Measurements from ENCODE around the gene COX5B.
"Not testable (repeated sequence)": the region's sequence is repeated elsewhere in the genome, so short reads cannot be mapped to it uniquely, and the experiment has no call there.

DNA sequence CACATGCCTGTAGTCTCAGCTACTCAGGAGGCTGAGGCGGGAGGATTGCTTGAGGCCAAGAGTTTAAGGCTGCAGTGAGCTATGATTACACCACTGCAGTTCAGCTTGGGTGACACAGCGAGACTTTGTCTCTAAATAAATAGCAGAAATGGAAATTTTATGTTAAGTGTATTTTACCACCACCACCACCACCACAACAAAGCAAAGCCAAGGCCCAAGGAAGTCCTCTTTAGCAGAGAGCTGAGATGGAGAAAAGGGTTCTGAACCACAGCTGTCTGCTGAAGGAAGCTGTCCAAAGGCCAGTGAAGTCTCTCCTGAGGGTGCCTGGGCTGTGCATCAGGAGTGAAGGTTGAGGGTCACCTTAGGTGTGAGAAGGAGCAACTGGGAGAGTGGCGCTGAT, 41.4 kb downstream of the COX5B start:
- TF ChIP-seq, protein P1, sequence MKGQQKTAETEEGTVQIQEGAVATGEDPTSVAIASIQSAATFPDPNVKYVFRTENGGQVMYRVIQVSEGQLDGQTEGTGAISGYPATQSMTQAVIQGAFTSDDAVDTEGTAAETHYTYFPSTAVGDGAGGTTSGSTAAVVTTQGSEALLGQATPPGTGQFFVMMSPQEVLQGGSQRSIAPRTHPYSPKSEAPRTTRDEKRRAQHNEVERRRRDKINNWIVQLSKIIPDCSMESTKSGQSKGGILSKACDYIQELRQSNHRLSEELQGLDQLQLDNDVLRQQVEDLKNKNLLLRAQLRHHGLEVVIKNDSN (CRISPR knock-in tag; IDR thresholded peaks at IDR 0.05): not testable (repeated sequence)
- TF ChIP-seq, protein P2, sequence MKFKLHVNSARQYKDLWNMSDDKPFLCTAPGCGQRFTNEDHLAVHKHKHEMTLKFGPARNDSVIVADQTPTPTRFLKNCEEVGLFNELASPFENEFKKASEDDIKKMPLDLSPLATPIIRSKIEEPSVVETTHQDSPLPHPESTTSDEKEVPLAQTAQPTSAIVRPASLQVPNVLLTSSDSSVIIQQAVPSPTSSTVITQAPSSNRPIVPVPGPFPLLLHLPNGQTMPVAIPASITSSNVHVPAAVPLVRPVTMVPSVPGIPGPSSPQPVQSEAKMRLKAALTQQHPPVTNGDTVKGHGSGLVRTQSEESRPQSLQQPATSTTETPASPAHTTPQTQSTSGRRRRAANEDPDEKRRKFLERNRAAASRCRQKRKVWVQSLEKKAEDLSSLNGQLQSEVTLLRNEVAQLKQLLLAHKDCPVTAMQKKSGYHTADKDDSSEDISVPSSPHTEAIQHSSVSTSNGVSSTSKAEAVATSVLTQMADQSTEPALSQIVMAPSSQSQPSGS (CRISPR knock-in tag; IDR thresholded peaks at IDR 0.05; ENCODE audit: borderline replicate concordance, low read depth): not testable (repeated sequence)
- TF ChIP-seq, protein P3, sequence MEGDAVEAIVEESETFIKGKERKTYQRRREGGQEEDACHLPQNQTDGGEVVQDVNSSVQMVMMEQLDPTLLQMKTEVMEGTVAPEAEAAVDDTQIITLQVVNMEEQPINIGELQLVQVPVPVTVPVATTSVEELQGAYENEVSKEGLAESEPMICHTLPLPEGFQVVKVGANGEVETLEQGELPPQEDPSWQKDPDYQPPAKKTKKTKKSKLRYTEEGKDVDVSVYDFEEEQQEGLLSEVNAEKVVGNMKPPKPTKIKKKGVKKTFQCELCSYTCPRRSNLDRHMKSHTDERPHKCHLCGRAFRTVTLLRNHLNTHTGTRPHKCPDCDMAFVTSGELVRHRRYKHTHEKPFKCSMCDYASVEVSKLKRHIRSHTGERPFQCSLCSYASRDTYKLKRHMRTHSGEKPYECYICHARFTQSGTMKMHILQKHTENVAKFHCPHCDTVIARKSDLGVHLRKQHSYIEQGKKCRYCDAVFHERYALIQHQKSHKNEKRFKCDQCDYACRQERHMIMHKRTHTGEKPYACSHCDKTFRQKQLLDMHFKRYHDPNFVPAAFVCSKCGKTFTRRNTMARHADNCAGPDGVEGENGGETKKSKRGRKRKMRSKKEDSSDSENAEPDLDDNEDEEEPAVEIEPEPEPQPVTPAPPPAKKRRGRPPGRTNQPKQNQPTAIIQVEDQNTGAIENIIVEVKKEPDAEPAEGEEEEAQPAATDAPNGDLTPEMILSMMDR (IDR thresholded peaks at IDR 0.05): not testable (repeated sequence)
- not testable (repeated sequence) for TF ChIP-seq TEAD4 (CRISPR knock-in tag; IDR thresholded peaks at IDR 0.05); NR1H2 (CRISPR knock-in tag; IDR thresholded peaks at IDR 0.05); NFE2L1 (CRISPR knock-in tag; IDR thresholded peaks at IDR 0.05); JUN (CRISPR knock-in tag; IDR thresholded peaks at IDR 0.05); NFYB (CRISPR knock-in tag; conservative IDR thresholded peaks at IDR 0.05; ENCODE audit: low read depth)
- TF ChIP-seq, protein P4, sequence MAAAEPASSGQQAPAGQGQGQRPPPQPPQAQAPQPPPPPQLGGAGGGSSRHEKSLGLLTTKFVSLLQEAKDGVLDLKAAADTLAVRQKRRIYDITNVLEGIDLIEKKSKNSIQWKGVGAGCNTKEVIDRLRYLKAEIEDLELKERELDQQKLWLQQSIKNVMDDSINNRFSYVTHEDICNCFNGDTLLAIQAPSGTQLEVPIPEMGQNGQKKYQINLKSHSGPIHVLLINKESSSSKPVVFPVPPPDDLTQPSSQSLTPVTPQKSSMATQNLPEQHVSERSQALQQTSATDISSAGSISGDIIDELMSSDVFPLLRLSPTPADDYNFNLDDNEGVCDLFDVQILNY (CRISPR knock-in tag; IDR thresholded peaks at IDR 0.05): not testable (repeated sequence)
- TF ChIP-seq, protein P5, sequence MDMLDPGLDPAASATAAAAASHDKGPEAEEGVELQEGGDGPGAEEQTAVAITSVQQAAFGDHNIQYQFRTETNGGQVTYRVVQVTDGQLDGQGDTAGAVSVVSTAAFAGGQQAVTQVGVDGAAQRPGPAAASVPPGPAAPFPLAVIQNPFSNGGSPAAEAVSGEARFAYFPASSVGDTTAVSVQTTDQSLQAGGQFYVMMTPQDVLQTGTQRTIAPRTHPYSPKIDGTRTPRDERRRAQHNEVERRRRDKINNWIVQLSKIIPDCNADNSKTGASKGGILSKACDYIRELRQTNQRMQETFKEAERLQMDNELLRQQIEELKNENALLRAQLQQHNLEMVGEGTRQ (CRISPR knock-in tag; IDR thresholded peaks at IDR 0.05): not testable (repeated sequence)
- TF ChIP-seq, protein P6, sequence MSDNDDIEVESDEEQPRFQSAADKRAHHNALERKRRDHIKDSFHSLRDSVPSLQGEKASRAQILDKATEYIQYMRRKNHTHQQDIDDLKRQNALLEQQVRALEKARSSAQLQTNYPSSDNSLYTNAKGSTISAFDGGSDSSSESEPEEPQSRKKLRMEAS (CRISPR knock-in tag; IDR thresholded peaks at IDR 0.05): not testable (repeated sequence)

Data from WTC11 (cell line).